Measurements from ENCODE around the gene DNAJC16. TPM values are rescaled to one million over a fixed set of nuclear protein-coding genes. Genes with fewer than 3 reads are reported as not detected.

Gene DNAJC16
- total and polyA plus RNA-seq, 9 of the 15 experiments (the other 6 are each of a cell fraction or from before 2014, with no cell fraction given): 6.9 to 16.8 (median 12.8) TPM

DNA sequence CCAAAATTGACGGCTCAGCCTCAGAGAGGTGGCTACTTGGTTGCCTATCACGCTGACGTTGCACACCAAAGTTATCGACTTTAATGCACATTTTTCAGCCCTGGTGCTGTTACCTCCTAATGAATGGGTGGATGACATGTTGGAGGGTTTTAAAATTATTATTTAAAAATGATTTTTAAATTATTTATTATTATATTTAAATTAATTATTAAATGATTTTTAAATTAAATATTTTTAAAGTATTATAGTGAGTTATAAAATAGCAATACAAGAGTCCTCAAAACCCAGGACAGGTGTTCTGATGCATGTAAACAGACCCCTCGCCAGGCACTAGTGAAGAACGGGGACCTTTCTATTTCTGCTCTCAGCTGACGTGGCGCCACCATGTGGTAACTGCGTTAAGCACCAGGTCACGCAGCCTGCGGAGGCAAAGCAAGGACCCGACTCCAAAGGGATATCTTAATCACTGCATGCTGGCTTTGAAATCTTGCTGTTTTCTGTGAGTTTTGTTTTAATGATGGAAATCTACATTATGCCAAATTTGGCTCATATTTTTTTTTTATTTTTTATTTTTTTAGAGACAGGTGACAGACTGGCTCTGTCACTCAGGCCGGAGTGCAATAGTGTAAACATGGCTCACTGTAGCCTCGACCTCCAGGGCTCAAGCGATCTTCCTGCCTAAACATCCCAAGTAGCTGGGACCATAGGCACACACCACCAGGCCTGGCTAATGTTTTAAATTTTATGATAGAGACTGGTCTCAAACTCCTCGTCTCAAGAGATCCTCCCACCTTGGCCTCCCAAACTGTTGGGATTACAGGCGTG, 25.2 kb upstream of the DNAJC16 start (continued):
- TF ChIP-seq, protein P1, sequence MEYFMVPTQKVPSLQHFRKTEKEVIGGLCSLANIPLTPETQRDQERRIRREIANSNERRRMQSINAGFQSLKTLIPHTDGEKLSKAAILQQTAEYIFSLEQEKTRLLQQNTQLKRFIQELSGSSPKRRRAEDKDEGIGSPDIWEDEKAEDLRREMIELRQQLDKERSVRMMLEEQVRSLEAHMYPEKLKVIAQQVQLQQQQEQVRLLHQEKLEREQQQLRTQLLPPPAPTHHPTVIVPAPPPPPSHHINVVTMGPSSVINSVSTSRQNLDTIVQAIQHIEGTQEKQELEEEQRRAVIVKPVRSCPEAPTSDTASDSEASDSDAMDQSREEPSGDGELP (CRISPR knock-in tag; IDR thresholded peaks at IDR 0.05; ENCODE audit: borderline replicate concordance): peak; percentile 91
- TF ChIP-seq PCBP1 (IDR thresholded peaks at IDR 0.05; ENCODE audit: low read depth, low read length, poor library complexity, severe bottlenecking) (no peak), SAP30 (IDR thresholded peaks at IDR 0.05; ENCODE audit: borderline replicate concordance, insufficient read depth, low read depth, low read length, poor library complexity, severe bottlenecking) (no peak), HDAC8 (tag; IDR thresholded peaks at IDR 0.05) (no peak), CBX1 (IDR thresholded peaks at IDR 0.05; ENCODE audit: low read depth) (no peak), HOXB6 (CRISPR knock-in tag; IDR thresholded peaks at IDR 0.05; ENCODE audit: borderline replicate concordance) (no peak), TEAD1 (CRISPR knock-in tag; IDR thresholded peaks at IDR 0.05) (no peak), ESRRA (IDR thresholded peaks at IDR 0.05; ENCODE audit: borderline replicate concordance, low read depth) (no peak), NR4A1 (CRISPR knock-in tag; IDR thresholded peaks at IDR 0.05) (no peak), NR4A1 (tag; IDR thresholded peaks at IDR 0.05) (no peak), HNRNPL (IDR thresholded peaks at IDR 0.05; ENCODE audit: low read depth, low read length) (no peak), ZNF551 (CRISPR knock-in tag; IDR thresholded peaks at IDR 0.05) (no peak), NCOA1 (IDR thresholded peaks at IDR 0.05; ENCODE audit: low read depth) (no peak)
- TF ChIP-seq, protein P2, sequence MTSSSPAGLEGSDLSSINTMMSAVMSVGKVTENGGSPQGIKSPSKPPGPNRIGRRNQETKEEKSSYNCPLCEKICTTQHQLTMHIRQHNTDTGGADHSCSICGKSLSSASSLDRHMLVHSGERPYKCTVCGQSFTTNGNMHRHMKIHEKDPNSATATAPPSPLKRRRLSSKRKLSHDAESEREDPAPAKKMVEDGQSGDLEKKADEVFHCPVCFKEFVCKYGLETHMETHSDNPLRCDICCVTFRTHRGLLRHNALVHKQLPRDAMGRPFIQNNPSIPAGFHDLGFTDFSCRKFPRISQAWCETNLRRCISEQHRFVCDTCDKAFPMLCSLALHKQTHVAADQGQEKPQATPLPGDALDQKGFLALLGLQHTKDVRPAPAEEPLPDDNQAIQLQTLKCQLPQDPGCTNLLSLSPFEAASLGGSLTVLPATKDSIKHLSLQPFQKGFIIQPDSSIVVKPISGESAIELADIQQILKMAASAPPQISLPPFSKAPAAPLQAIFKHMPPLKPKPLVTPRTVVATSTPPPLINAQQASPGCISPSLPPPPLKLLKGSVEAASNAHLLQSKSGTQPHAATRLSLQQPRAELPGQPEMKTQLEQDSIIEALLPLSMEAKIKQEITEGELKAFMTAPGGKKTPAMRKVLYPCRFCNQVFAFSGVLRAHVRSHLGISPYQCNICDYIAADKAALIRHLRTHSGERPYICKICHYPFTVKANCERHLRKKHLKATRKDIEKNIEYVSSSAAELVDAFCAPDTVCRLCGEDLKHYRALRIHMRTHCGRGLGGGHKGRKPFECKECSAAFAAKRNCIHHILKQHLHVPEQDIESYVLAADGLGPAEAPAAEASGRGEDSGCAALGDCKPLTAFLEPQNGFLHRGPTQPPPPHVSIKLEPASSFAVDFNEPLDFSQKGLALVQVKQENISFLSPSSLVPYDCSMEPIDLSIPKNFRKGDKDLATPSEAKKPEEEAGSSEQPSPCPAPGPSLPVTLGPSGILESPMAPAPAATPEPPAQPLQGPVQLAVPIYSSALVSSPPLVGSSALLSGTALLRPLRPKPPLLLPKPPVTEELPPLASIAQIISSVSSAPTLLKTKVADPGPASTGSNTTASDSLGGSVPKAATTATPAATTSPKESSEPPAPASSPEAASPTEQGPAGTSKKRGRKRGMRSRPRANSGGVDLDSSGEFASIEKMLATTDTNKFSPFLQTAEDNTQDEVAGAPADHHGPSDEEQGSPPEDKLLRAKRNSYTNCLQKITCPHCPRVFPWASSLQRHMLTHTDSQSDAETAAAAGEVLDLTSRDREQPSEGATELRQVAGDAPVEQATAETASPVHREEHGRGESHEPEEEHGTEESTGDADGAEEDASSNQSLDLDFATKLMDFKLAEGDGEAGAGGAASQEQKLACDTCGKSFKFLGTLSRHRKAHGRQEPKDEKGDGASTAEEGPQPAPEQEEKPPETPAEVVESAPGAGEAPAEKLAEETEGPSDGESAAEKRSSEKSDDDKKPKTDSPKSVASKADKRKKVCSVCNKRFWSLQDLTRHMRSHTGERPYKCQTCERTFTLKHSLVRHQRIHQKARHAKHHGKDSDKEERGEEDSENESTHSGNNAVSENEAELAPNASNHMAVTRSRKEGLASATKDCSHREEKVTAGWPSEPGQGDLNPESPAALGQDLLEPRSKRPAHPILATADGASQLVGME (CRISPR knock-in tag; IDR thresholded peaks at IDR 0.05): no peak
- TF ChIP-seq, protein P3, sequence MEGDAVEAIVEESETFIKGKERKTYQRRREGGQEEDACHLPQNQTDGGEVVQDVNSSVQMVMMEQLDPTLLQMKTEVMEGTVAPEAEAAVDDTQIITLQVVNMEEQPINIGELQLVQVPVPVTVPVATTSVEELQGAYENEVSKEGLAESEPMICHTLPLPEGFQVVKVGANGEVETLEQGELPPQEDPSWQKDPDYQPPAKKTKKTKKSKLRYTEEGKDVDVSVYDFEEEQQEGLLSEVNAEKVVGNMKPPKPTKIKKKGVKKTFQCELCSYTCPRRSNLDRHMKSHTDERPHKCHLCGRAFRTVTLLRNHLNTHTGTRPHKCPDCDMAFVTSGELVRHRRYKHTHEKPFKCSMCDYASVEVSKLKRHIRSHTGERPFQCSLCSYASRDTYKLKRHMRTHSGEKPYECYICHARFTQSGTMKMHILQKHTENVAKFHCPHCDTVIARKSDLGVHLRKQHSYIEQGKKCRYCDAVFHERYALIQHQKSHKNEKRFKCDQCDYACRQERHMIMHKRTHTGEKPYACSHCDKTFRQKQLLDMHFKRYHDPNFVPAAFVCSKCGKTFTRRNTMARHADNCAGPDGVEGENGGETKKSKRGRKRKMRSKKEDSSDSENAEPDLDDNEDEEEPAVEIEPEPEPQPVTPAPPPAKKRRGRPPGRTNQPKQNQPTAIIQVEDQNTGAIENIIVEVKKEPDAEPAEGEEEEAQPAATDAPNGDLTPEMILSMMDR (IDR thresholded peaks at IDR 0.05 in 2 of 3, conservative IDR thresholded peaks at IDR 0.05 in 1 of 3; ENCODE audit: insufficient read depth in 2 of 3, low read depth in 1 of 3, low read length in 3 of 3): peak; percentile 85 to 89 (median 88)
- TF ChIP-seq, protein P4, sequence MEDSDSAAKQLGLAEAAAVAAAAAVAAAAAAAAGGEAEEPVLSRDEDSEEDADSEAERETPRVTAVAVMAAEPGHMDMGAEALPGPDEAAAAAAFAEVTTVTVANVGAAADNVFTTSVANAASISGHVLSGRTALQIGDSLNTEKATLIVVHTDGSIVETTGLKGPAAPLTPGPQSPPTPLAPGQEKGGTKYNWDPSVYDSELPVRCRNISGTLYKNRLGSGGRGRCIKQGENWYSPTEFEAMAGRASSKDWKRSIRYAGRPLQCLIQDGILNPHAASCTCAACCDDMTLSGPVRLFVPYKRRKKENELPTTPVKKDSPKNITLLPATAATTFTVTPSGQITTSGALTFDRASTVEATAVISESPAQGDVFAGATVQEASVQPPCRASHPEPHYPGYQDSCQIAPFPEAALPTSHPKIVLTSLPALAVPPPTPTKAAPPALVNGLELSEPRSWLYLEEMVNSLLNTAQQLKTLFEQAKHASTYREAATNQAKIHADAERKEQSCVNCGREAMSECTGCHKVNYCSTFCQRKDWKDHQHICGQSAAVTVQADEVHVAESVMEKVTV (CRISPR knock-in tag; IDR thresholded peaks at IDR 0.05): peak; percentile 35; the same call in 1 of the 2 replicates

Measured in K562 (cell line).